ENCODE data around the gene SRGAP3.
"Not testable (repeated sequence)": the region's sequence is repeated elsewhere in the genome, so short reads cannot be mapped to it uniquely, and the experiment has no call there.

The SRGAP3 gene

GRCh38 chr3:9249273-9250192 is at the start of gene SRGAP3:
Gene SRGAP3 (minus strand): TSS chr3:9249646. CDS start chr3:9248951, 695 bp downstream.
- peak; percentile 4 to 58 (median 27) for DNase-seq

GRCh38 chr3:9298236-9298635 is 48.8 kb upstream of the SRGAP3 start:
- no peak for DNase-seq

- DNase-seq, result no peak
These were observed 46.8 kb upstream of the SRGAP3 start for GRCh38 chr3:9296241-9296640.

- no peak for DNase-seq
These were observed 45.6 kb upstream of the SRGAP3 start for GRCh38 chr3:9295007-9295406.

- DNase-seq, result not testable (repeated sequence)
These were observed 44.5 kb upstream of the SRGAP3 start for GRCh38 chr3:9293953-9294352.

- no peak for DNase-seq
These were observed 43.6 kb upstream of the SRGAP3 start for GRCh38 chr3:9293076-9293475.

GRCh38 chr3:9292516-9292915 is 43.1 kb upstream of the SRGAP3 start:
- no peak for DNase-seq

GRCh38 chr3:9291821-9292410 is 42.5 kb upstream of the SRGAP3 start:
- DNase-seq, result no peak

- DNase-seq, result no peak
These were observed 41.1 kb upstream of the SRGAP3 start for GRCh38 chr3:9290566-9290965.

GRCh38 chr3:9281533-9281932 is 32.1 kb upstream of the SRGAP3 start:
- DNase-seq, result not testable (repeated sequence)

GRCh38 chr3:9280451-9281219 is 31.2 kb upstream of the SRGAP3 start:
- no peak for DNase-seq

GRCh38 chr3:9279966-9280365 is 30.5 kb upstream of the SRGAP3 start:
- no peak for DNase-seq

GRCh38 chr3:9278498-9278897 is 29.1 kb upstream of the SRGAP3 start:
- no peak for DNase-seq

- DNase-seq, result no peak
These were observed 28.6 kb upstream of the SRGAP3 start for GRCh38 chr3:9278085-9278484.

GRCh38 chr3:9276761-9277370 is 27.4 kb upstream of the SRGAP3 start:
- no peak for DNase-seq

GRCh38 chr3:9271903-9272302 is 22.5 kb upstream of the SRGAP3 start:
- no peak for DNase-seq

- no peak for DNase-seq
These were observed 21.3 kb upstream of the SRGAP3 start for GRCh38 chr3:9270704-9271103.

GRCh38 chr3:9266716-9267115 is 17.3 kb upstream of the SRGAP3 start:
- DNase-seq, result no peak

GRCh38 chr3:9260305-9260704 is 10.9 kb upstream of the SRGAP3 start:
- DNase-seq, result no peak

- no peak for DNase-seq
These were observed 7.6 kb upstream of the SRGAP3 start for GRCh38 chr3:9257092-9257491.

GRCh38 chr3:9255976-9256375 is 6.5 kb upstream of the SRGAP3 start:
- DNase-seq, result no peak

GRCh38 chr3:9254764-9255163 is 5.3 kb upstream of the SRGAP3 start:
- DNase-seq, result no peak

- DNase-seq, result no peak
These were observed 3.9 kb upstream of the SRGAP3 start for GRCh38 chr3:9253327-9253726.
